Smooth muscle cell (in vitro differentiated cells): ENCODE results near the gene PDPN. TPM values are rescaled to one million over a fixed set of nuclear protein-coding genes. Genes with fewer than 3 reads are reported as not detected.
A peak's percentile ranks its signal among the peaks of the same experiment; 100 is the strongest.

Experiments used
- DNase-seq: peaks from one replicate; lab custom pipeline; 2025; ENCODE audit not compliant: unreplicated experiment; lab: John Stamatoyannopoulos, UW
- H2AFZ ChIP-seq: fragments of 200-600 bp; sonication (generic); 2 replicates; pipeline ENCODE4 v1.6.0; 2016; ENCODE audit warnings: antibody characterized with exemption, low read depth, mild to moderate bottlenecking
- H3F3A ChIP-seq: fragments of 200-600 bp; sonication (generic); 2 replicates; pipeline ENCODE4 v1.6.0; 2017; ENCODE audit warnings: antibody characterized with exemption, low read depth
- H3K27ac ChIP-seq: fragments of 200-600 bp; sonication (generic); 2 replicates; pipeline ENCODE4 v1.5.1; 2016; ENCODE audit warnings: low read depth, mild to moderate bottlenecking
- H3K27me3 ChIP-seq: fragments of 200-600 bp; sonication (generic); 2 replicates; pipeline ENCODE4 v1.6.1; 2016; ENCODE audit warnings: low read depth, mild to moderate bottlenecking
- H3K36me3 ChIP-seq: fragments of 200-600 bp; sonication (generic); 2 replicates; pipeline ENCODE4 v1.5.1; 2016; ENCODE audit warnings: low read depth
- H3K4me1 ChIP-seq: fragments of 200-600 bp; sonication (generic); 2 replicates; pipeline ENCODE4 v1.5.1; 2016; ENCODE audit warnings: low read depth
- H3K4me2 ChIP-seq: fragments of 200-600 bp; sonication (generic); 2 replicates; pipeline ENCODE4 v1.6.0; 2016; ENCODE audit warnings: mild to moderate bottlenecking
- H3K4me3 ChIP-seq: fragments of 200-600 bp; sonication (generic); 2 replicates; pipeline ENCODE4 v1.5.1; 2016; ENCODE audit warnings: mild to moderate bottlenecking
- H3K79me2 ChIP-seq: fragments of 200-600 bp; sonication (generic); 2 replicates; pipeline ENCODE4 v1.6.0; 2016; ENCODE audit warnings: low read depth, mild to moderate bottlenecking
- H3K9ac ChIP-seq: fragments of 200-600 bp; sonication (generic); 2 replicates; pipeline ENCODE4 v1.6.0; 2016; ENCODE audit warnings: low read depth
- H3K9me3 ChIP-seq: fragments of 200-600 bp; sonication (generic); replicated peaks from 2 replicates; pipeline ENCODE4 v1.5.1; 2016; ENCODE audit warnings: low read depth
- H4K20me1 ChIP-seq: fragments of 200-600 bp; sonication (generic); 2 replicates; pipeline ENCODE4 v1.6.0; 2016; ENCODE audit warnings: low read depth
- CTCF ChIP-seq: fragments of 200-600 bp; sonication (generic); IDR thresholded peaks from 2 replicates; pipeline ENCODE4 v1.5.1; 2017; ENCODE audit warnings: borderline replicate concordance, mild to moderate bottlenecking, antibody characterized with exemption; ENCODE audit not compliant: insufficient read depth, poor library complexity, severe bottlenecking
- WGBS: methylation state at CpG from one replicate; pipeline ENCODE4 v1.1.7; 2016; ENCODE audit warnings: low lambda C conversion rate; 5-methylcytosine and 5-hydroxymethylcytosine counted together
- polyA plus RNA-seq: library from polyadenylated mRNA; unstranded; fragments of >200 nt; fragmentation: Nextera tagmentation; extraction: Ambion mirVana; gene quantifications from 2 replicates; pipeline ENCODE4 v1.2.1, GENCODE V29; 2016
- total RNA-seq: library from RNA; depleted of rRNA; stranded (reverse); fragments of >200 nt; gene quantifications from 2 replicates; pipeline ENCODE4 v1.2.3, GENCODE V29; 2014

Gene PDPN
- total and polyA plus RNA-seq, 2 experiments from 2014 or later: 414 to 459 TPM

GRCh38 chr1:13584876-13585611 lies 1.4 kb downstream of the PDPN start:
- Histone ChIP-seq H2AFZ (no peak overlapping the region), H3K79me2 (peaks cover 66% of the 10 kb centered on the region), H3K9me3 (no peaks in the 10 kb centered on the region), H3K4me2 (peak overlapping the region; percentile 84), H4K20me1 (peaks cover 49% of the 10 kb centered on the region), H3K4me1 (peaks cover 34% of the 10 kb centered on the region), H3K36me3 (no peaks in the 10 kb centered on the region), H3K27me3 (no peaks in the 10 kb centered on the region), H3K27ac (peak overlapping the region; percentile 94), H3K4me3 (peak overlapping the region; percentile 70), H3K9ac (peak overlapping the region; percentile 93), H3F3A (peaks cover 26% of the 10 kb centered on the region)
- no peak for TF ChIP-seq CTCF
- DNase-seq: no peak
- WGBS: 39% methylated on average over 11 of the region's 11 CpGs

GRCh38 chr1:13585612-13585991 lies 2.0 kb downstream of the PDPN start:
- Histone ChIP-seq H3K4me2 (peak overlapping the region; percentile 84), H3K4me1 (peaks cover 34% of the 10 kb centered on the region), H3K27ac (peak overlapping the region; percentile 94), H3K4me3 (peak overlapping the region; percentile 70), H3K27me3 (no peaks in the 10 kb centered on the region), H3K9ac (peak overlapping the region; percentile 93), H4K20me1 (peaks cover 54% of the 10 kb centered on the region), H3K36me3 (no peaks in the 10 kb centered on the region), H3F3A (peaks cover 29% of the 10 kb centered on the region), H2AFZ (no peak overlapping the region), H3K79me2 (peaks cover 72% of the 10 kb centered on the region), H3K9me3 (no peaks in the 10 kb centered on the region)
- WGBS: 24% methylated on average over 9 of the region's 9 CpGs
- no peak for TF ChIP-seq CTCF
- no peak for DNase-seq

GRCh38 chr1:13586001-13586400 lies 2.4 kb downstream of the PDPN start:
- Histone ChIP-seq H3K79me2 (peaks cover 75% of the 10 kb centered on the region), H3K9ac (peak overlapping the region; percentile 93), H4K20me1 (peaks cover 57% of the 10 kb centered on the region), H3K27ac (peak overlapping the region; percentile 94), H3K4me2 (peak overlapping the region; percentile 84), H3K9me3 (no peaks in the 10 kb centered on the region), H3K4me1 (peaks cover 34% of the 10 kb centered on the region), H3K4me3 (peak overlapping the region; percentile 70), H3K36me3 (no peaks in the 10 kb centered on the region), H2AFZ (no peak overlapping the region), H3K27me3 (no peaks in the 10 kb centered on the region), H3F3A (peaks cover 29% of the 10 kb centered on the region)
- DNase-seq: no peak
- no peak for TF ChIP-seq CTCF
- WGBS: 33% methylated on average over 7 of the region's 7 CpGs
